H1 (cell line): Measurements from ENCODE around the gene RARRES1. TPM values are rescaled to one million over a fixed set of nuclear protein-coding genes. Genes with fewer than 3 reads are reported as not detected.

Source experiments
- CTCF ChIA-PET: fragments of 300-600 bp; sonication (Branson Sonifier 250); formaldehyde crosslinking; loops from one replicate; lab custom pipeline; 2021; ENCODE audit not compliant: partially characterized antibody; lab: Charles Lee
- POLR2A ChIA-PET: fragments of 300-600 bp; sonication (Branson Sonifier 250); formaldehyde crosslinking; loops from one replicate; lab custom pipeline; 2021; ENCODE audit warnings: inconsistent platforms; ENCODE audit not compliant: partially characterized antibody; lab: Charles Lee
- DNase-seq, 2 experiments: peaks; one replicate each; pipeline versions ENCODE4 v3.0.0 to v3.0.0-alpha.2; 2010 to 2022; ENCODE audit warnings: low spot score in 2 of 2, low read depth in 1 of 2, mixed read lengths in 1 of 2
- FAIRE-seq: peaks from 2 replicates; lab custom pipeline; 2011; peaks lifted over from hg19 to GRCh38; lab: Jason Lieb, UNC
- H2AFZ ChIP-seq: 2 replicates; pipeline ENCODE4 v1.8.1; 2012; ENCODE audit warnings: low read length, inconsistent platforms
- H2AK5ac ChIP-seq: 2 replicates; pipeline ENCODE4 v1.6.1; 2013; ENCODE audit warnings: low read depth, low read length
- H2BK120ac ChIP-seq: replicated peaks from 2 replicates; pipeline ENCODE3; 2013; ENCODE audit warnings: low read depth, low read length, inconsistent platforms
- H2BK12ac ChIP-seq: 2 replicates; pipeline ENCODE4 v1.6.1; 2013; ENCODE audit warnings: low read depth, low read length
- H2BK15ac ChIP-seq: 2 replicates; pipeline ENCODE4 v1.6.1; 2013; ENCODE audit warnings: low read length
- H2BK20ac ChIP-seq: 2 replicates; pipeline ENCODE4 v1.6.1; 2013; ENCODE audit warnings: low read length
- H2BK5ac ChIP-seq: 2 replicates; pipeline ENCODE4 v1.6.1; 2013; ENCODE audit warnings: low read depth, low read length
- H3K14ac ChIP-seq: 2 replicates; pipeline ENCODE4 v1.6.1; 2013; ENCODE audit warnings: inconsistent platforms; ENCODE audit not compliant: insufficient read length
- H3K18ac ChIP-seq: 2 replicates; pipeline ENCODE4 v1.6.1; 2013; ENCODE audit warnings: low read length; ENCODE audit errors: extremely low read depth
- H3K23ac ChIP-seq: 2 replicates; pipeline ENCODE4 v1.6.1; 2013; ENCODE audit warnings: inconsistent platforms; ENCODE audit not compliant: insufficient read length
- H3K23me2 ChIP-seq: 2 replicates; pipeline ENCODE4 v1.6.1; 2013; ENCODE audit warnings: low read depth, low read length
- H3K27ac ChIP-seq: 2 replicates; pipeline ENCODE4 v1.6.1; 2011; ENCODE audit warnings: low read depth, low read length, inconsistent platforms
- H3K27me3 ChIP-seq, 4 experiments: replicated peaks in 1 of 4; 1 replicate in 1 of 4; 2 replicates in 3 of 4; pipeline versions ENCODE4 v1.6.1 to v1.8.1; 2011 to 2013; ENCODE audit warnings: low read length in 3 of 4, mild to moderate bottlenecking in 3 of 4, inconsistent platforms in 2 of 4, mixed read lengths in 2 of 4, moderate library complexity in 1 of 4; ENCODE audit not compliant: control insufficient read depth in 3 of 4, insufficient read depth in 3 of 4; ENCODE audit errors: extremely low read depth in 1 of 4
- H3K36me3 ChIP-seq, 4 experiments: 2 replicates each; pipeline versions ENCODE4 v1.6.1 to v1.8.1; 2011 to 2013; ENCODE audit warnings: mild to moderate bottlenecking in 4 of 4, low read length in 3 of 4, moderate library complexity in 2 of 4, control low read depth in 1 of 4, inconsistent platforms in 1 of 4; ENCODE audit not compliant: insufficient read depth in 4 of 4, control insufficient read depth in 2 of 4
- H3K4ac ChIP-seq: replicated peaks from 2 replicates; pipeline ENCODE3; 2013; ENCODE audit warnings: low read length, low read depth, mixed read lengths, inconsistent platforms; ENCODE audit not compliant: insufficient read length
- H3K4me1 ChIP-seq, 4 experiments: replicated peaks in 1 of 4; 1 replicate in 1 of 4; 2 replicates in 3 of 4; pipeline versions ENCODE4 v1.6.1 to v1.8.1; 2011 to 2013; ENCODE audit warnings: low read length in 3 of 4, inconsistent platforms in 2 of 4, mixed read lengths in 1 of 4; ENCODE audit not compliant: insufficient read depth in 4 of 4, control insufficient read depth in 3 of 4
- H3K4me2 ChIP-seq, 2 experiments: 2 replicates each; pipeline versions ENCODE4 v1.6.1 to v1.8.1; 2011 to 2013; ENCODE audit warnings: low read depth in 2 of 2, low read length in 2 of 2, control low read depth in 1 of 2, inconsistent platforms in 1 of 2, mild to moderate bottlenecking in 1 of 2; ENCODE audit not compliant: insufficient read depth in 1 of 2
- H3K4me3 ChIP-seq, 4 experiments: fragments of 200-600, 300-600 bp in 1 of 4; sonication (generic), shearing (Covaris generic), sonication (Bioruptor Twin) in 1 of 4; 2 replicates each; pipeline versions ENCODE4 v1.5.1 to v1.8.1; 2011 to 2016; ENCODE audit warnings: low read length in 4 of 4, low read depth in 3 of 4, control low read depth in 2 of 4, inconsistent platforms in 2 of 4, mild to moderate bottlenecking in 2 of 4, mixed read lengths in 1 of 4, moderate library complexity in 1 of 4; ENCODE audit not compliant: insufficient read depth in 2 of 4; ENCODE audit errors: extremely low read depth in 1 of 4
- H3K56ac ChIP-seq: replicated peaks from 2 replicates; pipeline ENCODE3; 2013; ENCODE audit warnings: low read depth, mild to moderate bottlenecking, mixed read lengths, low read length, inconsistent platforms; ENCODE audit not compliant: insufficient read length
- H3K79me1 ChIP-seq: 2 replicates; pipeline ENCODE4 v1.6.1; 2013; ENCODE audit warnings: low read depth, low read length, control low read depth
- H3K79me2 ChIP-seq, 2 experiments: 2 replicates each; pipeline versions ENCODE4 v1.6.1 to v1.8.1; 2012 to 2013; ENCODE audit warnings: low read length in 2 of 2, mild to moderate bottlenecking in 2 of 2, inconsistent platforms in 1 of 2; ENCODE audit not compliant: insufficient read depth in 2 of 2, control insufficient read depth in 1 of 2
- H3K9ac ChIP-seq, 4 experiments: replicated peaks in 1 of 4; 1 replicate in 1 of 4; 2 replicates in 3 of 4; pipeline versions ENCODE4 v1.6.1 to v1.8.1; 2011 to 2013; ENCODE audit warnings: low read depth in 3 of 4, low read length in 3 of 4, control low read depth in 2 of 4, mild to moderate bottlenecking in 2 of 4, moderate library complexity in 2 of 4, inconsistent platforms in 1 of 4; ENCODE audit errors: extremely low read depth in 1 of 4
- H3K9me3 ChIP-seq, 2 experiments: 2 replicates each; pipeline versions ENCODE4 v1.6.1 to v1.8.1; 2012 to 2013; ENCODE audit warnings: mild to moderate bottlenecking in 2 of 2, moderate library complexity in 2 of 2, control low read depth in 1 of 2, inconsistent platforms in 1 of 2, low read depth in 1 of 2, low read length in 1 of 2, mixed read lengths in 1 of 2; ENCODE audit not compliant: insufficient read depth in 2 of 2
- H4K20me1 ChIP-seq, 2 experiments: replicated peaks in 1 of 2; 2 replicates each; pipeline versions ENCODE3 to v1.8.1; 2011 to 2013; ENCODE audit warnings: inconsistent platforms in 2 of 2, low read length in 2 of 2, mild to moderate bottlenecking in 1 of 2; ENCODE audit not compliant: insufficient read depth in 2 of 2, control insufficient read depth in 1 of 2
- H4K5ac ChIP-seq: 2 replicates; pipeline ENCODE4 v1.6.1; 2013; ENCODE audit warnings: low read length, low read depth, mixed read lengths, inconsistent platforms; ENCODE audit not compliant: insufficient read length
- H4K8ac ChIP-seq: 2 replicates; pipeline ENCODE4 v1.8.0; 2013; ENCODE audit warnings: mild to moderate bottlenecking, moderate library complexity, low read length, inconsistent platforms; ENCODE audit not compliant: insufficient read depth; ENCODE audit errors: extremely low read depth
- H4K91ac ChIP-seq: replicated peaks from 2 replicates; pipeline ENCODE3; 2013; ENCODE audit warnings: low read length, mixed read lengths, inconsistent platforms; ENCODE audit not compliant: insufficient read length
- CHD2 ChIP-seq: IDR thresholded peaks from 2 replicates; pipeline ENCODE4 v1.6.1; 2012; ENCODE audit warnings: low read length, improper control_type of control experiment
- GABPA ChIP-seq: IDR thresholded peaks from 2 replicates; pipeline ENCODE4 v1.6.1; 2011; ENCODE audit warnings: mild to moderate bottlenecking, low read length, moderate library complexity, borderline replicate concordance; ENCODE audit not compliant: insufficient read depth
- TAF7 ChIP-seq: optimal IDR thresholded peaks from 2 replicates; pipeline ENCODE3; 2011; ENCODE audit warnings: low read depth, mild to moderate bottlenecking, inconsistent platforms, low read length, moderate library complexity, borderline replicate concordance
- WGBS, 2 experiments: shearing (Covaris generic) in 1 of 2; methylation state at CpG; one replicate each; pipeline versions ENCODE4 v1.1.6 to v1.1.7; 2013 to 2015; ENCODE audit warnings: low lambda C conversion rate in 2 of 2, mixed read lengths in 2 of 2, inconsistent platforms in 1 of 2, low coverage in 1 of 2, missing lambda C conversion rate in 1 of 2; ENCODE audit not compliant: insufficient replicate concordance in 2 of 2, insufficient coverage in 1 of 2, insufficient read length in 1 of 2; ENCODE audit errors: extremely low coverage in 1 of 2, missing lambda C conversion rate in 1 of 2; 5-methylcytosine and 5-hydroxymethylcytosine counted together
- polyA plus RNA-seq, 7 experiments: library from polyadenylated mRNA; depleted of rRNA in 3 of 7; stranded (reverse) in 5 of 7; unstranded in 2 of 7; fragments of >200 nt in 5 of 7; fragments of 200-250 nt in 2 of 7; gene quantifications; 1 replicate in 5 of 7; 2 replicates in 1 of 7; 4 replicates in 1 of 7; pipeline versions ENCODE4 v1.2.1 to v1.2.3, GENCODE V29; 2011 to 2013; ENCODE audit warnings: missing spikeins in 2 of 7, mixed read lengths in 2 of 7
- total RNA-seq: library from RNA; stranded (reverse); fragmentation: NEBNext Ultra II Directional; extraction: Animal tissue kit (Norgen Biotek cat#: 25700); gene quantifications from 2 replicates; pipeline ENCODE4 v1.2.1, GENCODE V29; 2021

Gene RARRES1
- total and polyA plus RNA-seq, 2 of the 8 experiments (the other 6 are each of a cell fraction or from before 2014, with no cell fraction given), result 0.26 to 0.71 TPM

DNA sequence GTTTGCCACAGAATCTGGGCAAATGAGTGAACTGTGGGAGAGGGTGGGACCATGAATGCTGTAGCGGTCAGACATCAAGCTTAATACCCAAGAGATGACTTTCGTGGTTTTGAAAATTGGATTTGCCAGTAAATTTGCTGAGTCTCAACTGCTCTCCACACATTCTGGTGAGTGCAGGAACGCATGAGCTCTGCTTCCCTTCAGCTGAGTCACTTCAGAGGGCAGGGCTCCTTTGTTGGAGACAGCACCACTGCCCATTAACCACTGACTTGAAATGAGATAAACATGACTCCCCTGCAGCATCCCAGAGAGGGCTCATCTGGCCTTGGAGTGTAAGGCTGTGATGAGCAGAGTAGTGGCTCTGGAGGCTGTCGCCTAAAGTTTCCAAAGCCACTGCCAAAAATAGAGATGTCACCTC is 22.6 kb downstream of the RARRES1 start:
- H3K4ac ChIP-seq, result no peak overlapping the region
- H2BK20ac ChIP-seq, result no peak overlapping the region
- H3K4me3 ChIP-seq, result no peak overlapping the region
- H2AFZ ChIP-seq, result no peak overlapping the region
- no peaks in the 10 kb centered on the region for H3K79me2 ChIP-seq
- no peaks in the 10 kb centered on the region for H3K27me3 ChIP-seq
- H3K18ac ChIP-seq, result no peak overlapping the region
- H3K14ac ChIP-seq, result no peak overlapping the region
- no peaks in the 10 kb centered on the region for H3K79me1 ChIP-seq
- no peaks in the 10 kb centered on the region; a peak in 1 of 7 replicates for H3K4me1 ChIP-seq
- H4K91ac ChIP-seq, result no peak overlapping the region
- CTCF ChIA-PET, result interaction anchor here (0.9 to 2.1 kb wide), 3 partner anchors 14 to 37 kb away, joined by 4 to 9 read pairs (median 5); partner anchors contain the start of gene LXN
- no peak for TF ChIP-seq CHD2
- no peak for TF ChIP-seq GABPA
- no peak for TF ChIP-seq TAF7
- TF ChIP-seq, all 59 proteins: peak for 0
- no peak overlapping the region for H2AK5ac ChIP-seq
- no peak overlapping the region for H3K23ac ChIP-seq
- no peak overlapping the region for H2BK15ac ChIP-seq
- H4K8ac ChIP-seq, result no peak overlapping the region
- no peaks in the 10 kb centered on the region for H3K9me3 ChIP-seq
- FAIRE-seq (no peak), DNase-seq (no peak)
- no peak overlapping the region for H4K5ac ChIP-seq
- no peak overlapping the region for H2BK5ac ChIP-seq
- WGBS, 2 experiments, result 76% methylated on average over 4 of the region's 4 CpGs; no CpG with 5 or more reads in 1 of the 2 experiments
- H2BK12ac ChIP-seq, result no peak overlapping the region
- H3K4me2 ChIP-seq, result no peak overlapping the region
- no peak overlapping the region for H3K56ac ChIP-seq
- H4K20me1 ChIP-seq, result peaks cover 0 to 2% of the 10 kb centered on the region in 2 experiments
- POLR2A ChIA-PET, result interaction anchor here (0.9 kb wide), 1 partner anchor 10 kb away, joined by 4 read pairs; no protein-coding TSS in a partner anchor
- H2BK120ac ChIP-seq, result no peak overlapping the region
- peaks cover 0 to 2% (median 0%) of the 10 kb centered on the region in 4 experiments; a peak in 1 of 8 replicates for H3K36me3 ChIP-seq
- H3K27ac ChIP-seq, result no peak overlapping the region
- H3K9ac ChIP-seq, result no peak overlapping the region
- H3K23me2 ChIP-seq, result no peaks in the 10 kb centered on the region
